Loucy (cell line): ENCODE data around the gene ALDH1A2.
"Not testable (repeated sequence)": the region's sequence is repeated elsewhere in the genome, so short reads cannot be mapped to it uniquely, and the experiment has no call there.

Source experiments
- EZH2phosphoT487 ChIP-seq: fragments of 200-600 bp; IDR thresholded peaks from 2 replicates; pipeline ENCODE4 v1.6.1; 2018; ENCODE audit warnings: antibody characterized with exemption, mild to moderate bottlenecking, moderate library complexity, borderline replicate concordance
- TF ChIP-seq, protein P1 (sequence below): fragments of 200-600 bp; sonication (generic); conservative IDR thresholded peaks from 2 replicates; pipeline ENCODE4 v1.5.1; 2014; ENCODE audit warnings: mild to moderate bottlenecking, antibody characterized with exemption, low read length

DNA sequence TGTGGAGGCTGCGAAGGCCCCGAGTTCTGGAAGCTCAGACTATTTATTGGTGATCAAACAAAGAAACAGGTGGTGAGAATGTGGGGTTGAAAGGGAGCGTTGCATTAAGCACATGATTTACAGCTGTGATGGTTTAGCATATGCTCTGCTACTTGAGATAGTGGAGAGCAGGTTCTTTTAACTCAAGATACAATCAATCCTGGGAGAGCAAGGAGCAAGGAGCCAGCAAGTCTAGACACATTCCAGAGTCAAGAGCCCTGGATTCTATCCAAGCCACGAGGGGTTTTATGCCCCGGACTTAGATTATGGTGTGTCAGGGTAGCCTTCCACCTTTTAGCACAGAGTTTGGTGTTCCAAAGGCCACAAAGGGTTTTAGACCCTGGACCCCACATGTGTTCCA lies 47.8 kb upstream of the ALDH1A2 start:
- TF ChIP-seq, protein P1, sequence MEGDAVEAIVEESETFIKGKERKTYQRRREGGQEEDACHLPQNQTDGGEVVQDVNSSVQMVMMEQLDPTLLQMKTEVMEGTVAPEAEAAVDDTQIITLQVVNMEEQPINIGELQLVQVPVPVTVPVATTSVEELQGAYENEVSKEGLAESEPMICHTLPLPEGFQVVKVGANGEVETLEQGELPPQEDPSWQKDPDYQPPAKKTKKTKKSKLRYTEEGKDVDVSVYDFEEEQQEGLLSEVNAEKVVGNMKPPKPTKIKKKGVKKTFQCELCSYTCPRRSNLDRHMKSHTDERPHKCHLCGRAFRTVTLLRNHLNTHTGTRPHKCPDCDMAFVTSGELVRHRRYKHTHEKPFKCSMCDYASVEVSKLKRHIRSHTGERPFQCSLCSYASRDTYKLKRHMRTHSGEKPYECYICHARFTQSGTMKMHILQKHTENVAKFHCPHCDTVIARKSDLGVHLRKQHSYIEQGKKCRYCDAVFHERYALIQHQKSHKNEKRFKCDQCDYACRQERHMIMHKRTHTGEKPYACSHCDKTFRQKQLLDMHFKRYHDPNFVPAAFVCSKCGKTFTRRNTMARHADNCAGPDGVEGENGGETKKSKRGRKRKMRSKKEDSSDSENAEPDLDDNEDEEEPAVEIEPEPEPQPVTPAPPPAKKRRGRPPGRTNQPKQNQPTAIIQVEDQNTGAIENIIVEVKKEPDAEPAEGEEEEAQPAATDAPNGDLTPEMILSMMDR, result not testable (repeated sequence)
- not testable (repeated sequence) for TF ChIP-seq EZH2phosphoT487
